B cell (primary cell): ENCODE data around the gene TRPV2.

Experiments
- CTCF ChIP-seq: fragments of 200-600 bp; IDR thresholded peaks from one replicate; pipeline ENCODE4 v1.8.0; 2022; ENCODE audit warnings: antibody characterized with exemption, mild to moderate bottlenecking
- EZH2 ChIP-seq: IDR thresholded peaks from 2 replicates; pipeline ENCODE4 v1.6.1; 2012; ENCODE audit warnings: borderline replicate concordance, low read depth, mild to moderate bottlenecking, moderate library complexity, low read length; ENCODE audit not compliant: insufficient read depth, poor library complexity, severe bottlenecking

GRCh38 chr17:16480995-16481394 is 65.6 kb downstream of the TRPV2 start:
- TF ChIP-seq CTCF: no peak
- no peak for TF ChIP-seq EZH2
